Measurements from ENCODE around the gene CORO7.

DNA sequence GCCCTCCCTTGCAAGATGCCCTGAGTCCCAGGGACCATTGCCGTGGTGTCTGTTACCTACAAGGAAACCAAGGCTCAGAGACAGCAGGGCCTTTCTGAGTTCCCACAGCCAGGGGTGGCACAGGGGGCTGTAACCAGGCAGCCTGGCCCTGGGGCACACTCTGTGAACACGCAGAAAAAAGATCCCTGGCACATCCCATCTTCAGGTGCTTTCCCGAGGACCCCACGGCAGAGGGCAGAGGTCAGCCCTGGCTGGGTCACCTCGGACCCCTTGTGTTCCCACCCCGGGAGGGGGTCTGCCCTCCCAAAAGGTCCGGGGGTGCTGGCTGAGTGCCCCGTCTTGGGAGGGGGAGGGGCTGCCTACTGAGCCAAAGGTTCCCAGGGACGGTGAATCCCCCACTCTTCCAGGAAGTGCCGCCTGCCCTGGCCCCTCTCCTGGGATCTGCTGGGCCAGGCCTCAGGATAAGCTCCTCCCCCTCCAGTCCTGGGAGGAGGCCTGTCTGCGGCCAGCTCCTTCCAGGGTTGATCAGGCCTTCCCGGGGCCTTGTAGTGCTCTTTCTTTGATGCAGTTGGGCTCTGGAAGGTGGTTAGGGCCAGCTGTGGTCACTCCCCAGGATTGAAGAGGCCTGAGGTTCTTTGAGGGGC, 92.4 kb downstream of the CORO7 start:
- TF ChIP-seq, protein P1, sequence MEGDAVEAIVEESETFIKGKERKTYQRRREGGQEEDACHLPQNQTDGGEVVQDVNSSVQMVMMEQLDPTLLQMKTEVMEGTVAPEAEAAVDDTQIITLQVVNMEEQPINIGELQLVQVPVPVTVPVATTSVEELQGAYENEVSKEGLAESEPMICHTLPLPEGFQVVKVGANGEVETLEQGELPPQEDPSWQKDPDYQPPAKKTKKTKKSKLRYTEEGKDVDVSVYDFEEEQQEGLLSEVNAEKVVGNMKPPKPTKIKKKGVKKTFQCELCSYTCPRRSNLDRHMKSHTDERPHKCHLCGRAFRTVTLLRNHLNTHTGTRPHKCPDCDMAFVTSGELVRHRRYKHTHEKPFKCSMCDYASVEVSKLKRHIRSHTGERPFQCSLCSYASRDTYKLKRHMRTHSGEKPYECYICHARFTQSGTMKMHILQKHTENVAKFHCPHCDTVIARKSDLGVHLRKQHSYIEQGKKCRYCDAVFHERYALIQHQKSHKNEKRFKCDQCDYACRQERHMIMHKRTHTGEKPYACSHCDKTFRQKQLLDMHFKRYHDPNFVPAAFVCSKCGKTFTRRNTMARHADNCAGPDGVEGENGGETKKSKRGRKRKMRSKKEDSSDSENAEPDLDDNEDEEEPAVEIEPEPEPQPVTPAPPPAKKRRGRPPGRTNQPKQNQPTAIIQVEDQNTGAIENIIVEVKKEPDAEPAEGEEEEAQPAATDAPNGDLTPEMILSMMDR (conservative IDR thresholded peaks at IDR 0.05; ENCODE audit: low read depth, low read length), result no peak
- TF ChIP-seq EZH2 (IDR thresholded peaks at IDR 0.05; ENCODE audit: low read length, unreplicated experiment) (no peak), EZH2phosphoT487 (IDR thresholded peaks at IDR 0.05; ENCODE audit: borderline replicate concordance, low read length) (no peak)
